ENCODE data around the gene PRIM1. TPM values are rescaled to one million over a fixed set of nuclear protein-coding genes. Genes with fewer than 3 reads are reported as not detected.

PRIM1 gene
- total RNA-seq, 1 experiment from 2014 or later, result 50.7 TPM

DNA sequence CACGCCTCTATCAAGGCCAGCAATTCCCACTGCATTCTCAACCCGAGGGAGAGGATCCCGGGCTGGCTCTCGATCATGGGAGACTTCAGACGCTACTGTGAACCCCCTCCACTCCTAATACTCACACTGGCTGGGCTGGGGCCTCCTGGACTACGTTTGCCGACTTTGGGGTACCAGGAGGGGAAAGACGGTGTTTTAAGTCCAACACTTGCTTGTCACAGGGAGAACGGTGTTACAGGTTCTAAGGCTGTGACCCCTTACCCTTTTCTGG, 27.5 kb downstream of the PRIM1 start:
- Mint-ChIP-seq H3K4me1 (peaks cover 47 to 51% of the 10 kb centered on the region in 2 experiments), H3K36me3 (ENCODE audit: insufficient read depth in 1 of 3, low read depth in 3 of 3) (peaks cover 50 to 77% (median 67%) of the 10 kb centered on the region in 3 experiments), H3K9me3 (no peaks in the 10 kb centered on the region), H3K27me3 (ENCODE audit: low read depth) (no peaks in the 10 kb centered on the region), H3K27ac (peak overlapping the region; percentile 100), H3K4me3 (peak overlapping the region; percentile 99 to 100)
- Histone ChIP-seq H2BK5ac (ENCODE audit: insufficient read length, low read length) (peak overlapping the region; percentile 62), H4K8ac (replicated peaks; ENCODE audit: insufficient read length, low read depth, low read length) (peak overlapping the region; percentile 18), H2BK20ac (ENCODE audit: low read depth, low read length, poor library complexity, severe bottlenecking) (no peak overlapping the region), H3T11ph (ENCODE audit: low read length) (no peak overlapping the region), H2AK5ac (ENCODE audit: insufficient read length, low read length) (peak overlapping the region; percentile 10), H3K9ac (ENCODE audit: extremely low read depth, insufficient read length, low read length) (peak overlapping the region; percentile 93), H4K20me1 (ENCODE audit: control insufficient read depth, insufficient read depth, insufficient read length) (no peaks in the 10 kb centered on the region), H3K27ac (ENCODE audit: insufficient read length, low read depth, low read length) (peak overlapping the region; percentile 50), H3K4ac (ENCODE audit: low read depth, low read length) (peak overlapping the region; percentile 0; the same call in 1 of the 2 replicates), H3K23ac (ENCODE audit: insufficient read length, low read depth, low read length) (no peak overlapping the region), H3K79me2 (ENCODE audit: insufficient read depth, low read length) (peaks cover 48% of the 10 kb centered on the region; the same call in 1 of the 2 replicates), H3K4me2 (ENCODE audit: insufficient read depth, insufficient read length, low read length) (peak overlapping the region; percentile 82), H2AFZ (ENCODE audit: low read length) (no peak overlapping the region), H3K56ac (ENCODE audit: insufficient read length, low read depth, low read length) (peak overlapping the region; percentile 25), H3K14ac (ENCODE audit: insufficient read depth, low read length) (peak overlapping the region; percentile 77), H2BK15ac (ENCODE audit: low read depth, low read length) (no peak overlapping the region), H4K91ac (ENCODE audit: insufficient read length, low read depth, low read length) (peak overlapping the region; percentile 48), H3K18ac (ENCODE audit: insufficient read length, low read depth, low read length) (peak overlapping the region; percentile 81), H4K5ac (ENCODE audit: insufficient read length, low read depth, low read length) (peak overlapping the region; percentile 77), H3K9me3 (ENCODE audit: control insufficient read depth, low read depth, low read length) (no peaks in the 10 kb centered on the region), H2BK12ac (ENCODE audit: insufficient read length, low read depth, low read length) (no peak overlapping the region), H3K27me3 (ENCODE audit: insufficient read depth, low read length) (no peaks in the 10 kb centered on the region), H3K4me1 (ENCODE audit: insufficient read depth, low read length) (peaks cover 10% of the 10 kb centered on the region), H3K79me1 (ENCODE audit: insufficient read depth, low read depth, low read length, poor library complexity, severe bottlenecking) (peaks cover 11% of the 10 kb centered on the region), H2BK120ac (ENCODE audit: low read depth, low read length, poor library complexity, severe bottlenecking) (no peak overlapping the region), H3K23me2 (ENCODE audit: insufficient read length, low read depth, low read length, poor library complexity, severe bottlenecking) (peaks cover 10% of the 10 kb centered on the region)
- TF ChIP-seq, protein P1, sequence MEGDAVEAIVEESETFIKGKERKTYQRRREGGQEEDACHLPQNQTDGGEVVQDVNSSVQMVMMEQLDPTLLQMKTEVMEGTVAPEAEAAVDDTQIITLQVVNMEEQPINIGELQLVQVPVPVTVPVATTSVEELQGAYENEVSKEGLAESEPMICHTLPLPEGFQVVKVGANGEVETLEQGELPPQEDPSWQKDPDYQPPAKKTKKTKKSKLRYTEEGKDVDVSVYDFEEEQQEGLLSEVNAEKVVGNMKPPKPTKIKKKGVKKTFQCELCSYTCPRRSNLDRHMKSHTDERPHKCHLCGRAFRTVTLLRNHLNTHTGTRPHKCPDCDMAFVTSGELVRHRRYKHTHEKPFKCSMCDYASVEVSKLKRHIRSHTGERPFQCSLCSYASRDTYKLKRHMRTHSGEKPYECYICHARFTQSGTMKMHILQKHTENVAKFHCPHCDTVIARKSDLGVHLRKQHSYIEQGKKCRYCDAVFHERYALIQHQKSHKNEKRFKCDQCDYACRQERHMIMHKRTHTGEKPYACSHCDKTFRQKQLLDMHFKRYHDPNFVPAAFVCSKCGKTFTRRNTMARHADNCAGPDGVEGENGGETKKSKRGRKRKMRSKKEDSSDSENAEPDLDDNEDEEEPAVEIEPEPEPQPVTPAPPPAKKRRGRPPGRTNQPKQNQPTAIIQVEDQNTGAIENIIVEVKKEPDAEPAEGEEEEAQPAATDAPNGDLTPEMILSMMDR (conservative IDR thresholded peaks at IDR 0.05), result no peak
- DNase-seq, result no peak
- no CpG with 5 or more reads among the region's 9 CpGs for WGBS (ENCODE audit: extremely low coverage, insufficient read length, low lambda C conversion rate)
